ENCODE data around the gene ZER1.
A peak's percentile ranks its signal among the peaks of the same experiment; 100 is the strongest.
"Not testable (repeated sequence)": the region's sequence is repeated elsewhere in the genome, so short reads cannot be mapped to it uniquely, and the experiment has no call there.

ZER1 gene

GRCh38 chr9:128715436-128715750 lies 56.3 kb downstream of the ZER1 start:
- DNase-seq (ENCODE audit: low read depth in 2 of 2) = no peak

- no peak for DNase-seq (ENCODE audit: low read depth in 2 of 2)
Observed at GRCh38 chr9:128714586-128715435, 56.9 kb downstream of the ZER1 start.

GRCh38 chr9:128713941-128714573 lies 57.7 kb downstream of the ZER1 start:
- no peak for DNase-seq (ENCODE audit: low read depth in 2 of 2)

GRCh38 chr9:128713411-128713780 lies 58.3 kb downstream of the ZER1 start:
- no peak for DNase-seq (ENCODE audit: low read depth in 2 of 2)

DNA sequence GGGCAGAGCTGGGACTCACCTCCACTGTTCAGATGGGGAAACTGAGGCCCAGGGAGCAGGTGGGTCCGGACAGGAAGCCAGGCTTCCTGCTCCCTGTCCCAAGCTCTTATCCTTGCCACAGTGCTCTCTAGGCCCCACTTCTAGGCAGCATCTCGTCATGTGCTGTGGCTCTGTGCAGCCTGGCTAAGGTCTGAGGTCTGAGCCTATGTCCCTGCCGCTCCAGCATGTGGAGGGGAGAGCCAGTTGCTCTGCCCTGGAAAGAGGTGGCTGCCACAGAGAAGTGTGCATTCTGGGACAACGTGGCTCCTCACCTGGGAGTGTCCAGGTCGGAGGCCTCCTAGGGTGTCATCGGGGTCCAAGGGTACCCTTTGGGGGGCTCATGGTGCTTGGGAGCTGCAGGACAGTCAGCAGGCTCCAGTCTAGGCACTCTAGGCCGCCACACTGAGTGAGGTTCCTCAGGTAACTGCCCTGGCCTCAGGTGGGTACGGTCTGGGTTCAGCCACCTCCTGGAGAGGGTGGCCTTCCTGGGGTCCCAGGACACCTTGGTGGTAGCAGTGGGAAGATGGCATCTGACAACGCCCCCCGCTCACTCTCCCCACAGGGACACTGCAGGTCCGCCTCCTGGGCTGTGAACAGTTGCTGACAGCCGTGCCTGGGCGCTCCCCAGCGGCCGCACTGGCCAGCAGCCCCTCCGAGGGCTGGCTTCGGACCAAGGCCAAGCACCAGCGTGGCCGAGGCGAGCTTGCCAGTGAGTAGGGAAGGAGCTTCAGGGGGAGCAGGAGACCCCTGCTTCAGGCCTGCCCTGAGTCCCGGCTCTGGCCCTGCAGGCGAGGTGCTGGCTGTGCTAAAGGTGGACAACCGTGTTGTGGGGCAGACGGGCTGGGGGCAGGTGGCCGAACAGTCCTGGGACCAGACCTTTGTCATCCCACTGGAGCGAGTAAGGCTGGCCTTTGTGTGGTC lies 59.0 kb downstream of the ZER1 start:
- DNase-seq (ENCODE audit: low read depth in 2 of 2) = no peak

DNA sequence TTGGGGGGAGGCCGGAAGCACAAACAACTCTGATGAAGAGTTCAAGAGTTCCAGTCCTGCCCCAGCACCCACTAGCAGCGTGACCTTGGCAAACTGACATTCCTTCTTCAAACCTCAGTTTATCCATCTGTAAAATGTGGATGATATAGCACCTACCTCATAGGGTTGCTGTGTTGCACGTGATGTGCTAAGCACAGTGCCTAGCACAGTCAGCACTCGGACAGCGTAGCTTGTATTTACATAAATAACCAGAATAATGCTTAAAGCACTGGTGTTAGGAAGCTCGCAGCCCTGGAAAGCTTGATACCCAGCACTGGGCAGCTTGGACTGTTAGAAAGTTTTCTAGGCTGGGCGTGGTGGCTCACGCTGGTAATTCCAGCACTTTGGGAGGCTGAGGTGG lies 64.3 kb downstream of the ZER1 start:
- no peak for DNase-seq (ENCODE audit: low read depth in 2 of 2)

GRCh38 chr9:128706671-128707381 lies 64.9 kb downstream of the ZER1 start:
- DNase-seq (ENCODE audit: low read depth in 2 of 2) = no peak

DNA sequence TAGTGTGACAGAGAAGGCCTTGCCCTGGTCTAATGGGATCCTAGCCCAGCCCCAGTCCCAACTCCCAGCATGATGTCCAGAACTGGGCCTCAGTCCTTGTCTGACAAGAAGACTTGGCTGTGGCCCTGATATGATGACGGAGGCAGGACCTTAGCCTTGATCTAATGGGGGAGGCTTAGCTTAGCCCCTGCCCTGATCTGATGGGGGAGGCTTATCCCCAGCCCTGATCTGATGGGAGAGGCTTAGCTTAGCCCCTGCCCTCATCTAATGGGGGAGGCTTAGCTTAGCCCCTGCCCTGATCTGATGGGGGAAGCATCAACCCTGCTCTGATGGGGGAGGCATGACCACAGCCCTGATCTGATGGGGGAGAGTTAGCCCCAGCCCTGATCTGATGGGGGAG lies 65.7 kb downstream of the ZER1 start:
- DNase-seq (ENCODE audit: low read depth in 2 of 2) = no peak

- no peak for DNase-seq (ENCODE audit: low read depth in 2 of 2)
Observed at GRCh38 chr9:128705051-128705965, 66.4 kb downstream of the ZER1 start.

GRCh38 chr9:128704356-128704670 lies 67.4 kb downstream of the ZER1 start:
- no peak for DNase-seq (ENCODE audit: low read depth in 2 of 2)

GRCh38 chr9:128703616-128704355 lies 67.9 kb downstream of the ZER1 start:
- no peak for DNase-seq (ENCODE audit: low read depth in 2 of 2)

- DNase-seq (ENCODE audit: low read depth in 2 of 2) = no peak
Observed at GRCh38 chr9:128702949-128703615, 68.6 kb downstream of the ZER1 start.

GRCh38 chr9:128702445-128702948 lies 69.2 kb downstream of the ZER1 start, which contains the start of gene PKN3:
Gene PKN3, plus strand, starts transcription at chr9:128702503. Its CDS starts 413 bp downstream, at chr9:128702916.
- peak; percentile 71 to 91 for DNase-seq (ENCODE audit: low read depth in 2 of 2)

GRCh38 chr9:128701227-128701854 lies 70.4 kb downstream of the ZER1 start:
- no peak for DNase-seq (ENCODE audit: low read depth in 2 of 2)

GRCh38 chr9:128699096-128699795 lies 72.5 kb downstream of the ZER1 start:
- DNase-seq (ENCODE audit: low read depth in 2 of 2) = not testable (repeated sequence)

- DNase-seq (ENCODE audit: low read depth in 2 of 2) = no peak
Observed at GRCh38 chr9:128696923-128697707, 74.6 kb downstream of the ZER1 start.

GRCh38 chr9:128694344-128694743 lies 77.4 kb downstream of the ZER1 start:
- DNase-seq (ENCODE audit: low read depth in 2 of 2) = no peak
